HL-60 (cell line): ENCODE data around the gene TAF5L.
"Not testable (repeated sequence)": the region's sequence is repeated elsewhere in the genome, so short reads cannot be mapped to it uniquely, and the experiment has no call there.

Experiments used
- DNase-seq, 2 experiments: peaks; one replicate each; pipeline ENCODE4 v3.0.0-alpha.2; 2010 to 2020; ENCODE audit warnings: low read depth in 1 of 2, low spot score in 1 of 2
- H3K27ac ChIP-seq: fragments of 250-450 bp; sonication (Bioruptor Pico); replicated peaks from 2 replicates; pipeline ENCODE4 v1.5.1; 2020; ENCODE audit warnings: mild to moderate bottlenecking, moderate library complexity
- H3K27me3 ChIP-seq: fragments of 250-450 bp; sonication (Bioruptor Pico); 2 replicates; pipeline ENCODE4 v1.5.1; 2021; ENCODE audit warnings: mild to moderate bottlenecking, moderate library complexity; ENCODE audit not compliant: insufficient read depth, poor library complexity, severe bottlenecking
- H3K4me3 ChIP-seq: replicated peaks from 2 replicates; pipeline ENCODE4 v1.5.1; 2011; ENCODE audit warnings: mild to moderate bottlenecking, control low read depth, low read length; ENCODE audit not compliant: insufficient read depth
- GABPA ChIP-seq: IDR thresholded peaks from 2 replicates; pipeline ENCODE4 v1.6.1; 2012; ENCODE audit warnings: low read depth
- POLR2AphosphoS5 ChIP-seq: IDR thresholded peaks from 2 replicates; pipeline ENCODE4 v1.6.1; 2012; ENCODE audit warnings: low read depth
- SPI1 ChIP-seq: IDR thresholded peaks from 2 replicates; pipeline ENCODE4 v1.6.1; 2012; ENCODE audit warnings: low read depth, mild to moderate bottlenecking, borderline replicate concordance
- TF ChIP-seq, protein P1 (sequence below): IDR thresholded peaks from one replicate; pipeline ENCODE4 v1.5.1; 2011; ENCODE audit warnings: low read length, control low read depth, inconsistent platforms; ENCODE audit not compliant: insufficient read depth
- TF ChIP-seq, protein P2 (sequence below): IDR thresholded peaks from 2 replicates; pipeline ENCODE4 v1.6.1; 2012; ENCODE audit warnings: low read depth; ENCODE audit not compliant: insufficient replicate concordance

The TAF5L gene

DNA sequence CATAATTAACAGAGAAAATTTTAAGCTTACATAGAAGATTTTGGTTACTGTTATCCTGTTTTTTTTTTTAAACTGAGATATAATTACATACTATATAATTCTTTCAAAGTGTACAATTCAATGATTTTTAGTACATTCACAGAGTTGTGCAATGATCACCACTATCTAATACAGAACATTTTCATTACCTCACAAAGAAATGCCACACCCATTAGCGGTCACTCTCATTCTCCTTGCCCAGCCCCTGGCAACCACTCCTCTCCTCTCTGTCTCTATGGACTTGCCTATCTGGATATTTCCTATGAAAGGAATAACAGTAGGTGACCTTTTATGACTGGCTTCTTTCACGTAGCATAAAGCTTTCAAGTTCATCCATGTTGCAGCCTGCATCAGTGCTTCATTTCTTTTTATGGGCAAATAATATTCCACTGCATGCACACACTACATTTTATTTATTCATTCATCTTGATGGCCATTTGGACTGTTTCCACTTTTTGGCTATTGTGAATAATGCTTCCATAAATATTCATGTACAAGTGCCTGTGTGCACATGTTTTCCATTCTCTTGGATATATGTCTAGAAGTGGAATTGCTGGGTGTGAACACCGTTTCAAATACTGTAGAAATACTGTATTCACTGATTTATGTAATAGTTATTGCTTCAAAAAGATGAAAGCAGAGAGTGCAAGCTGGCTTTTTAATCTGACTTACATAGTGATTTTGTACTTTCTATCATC is 26.5 kb downstream of the TAF5L start:
- Histone ChIP-seq H3K4me3 (no peak overlapping the region), H3K27ac (no peak overlapping the region), H3K27me3 (no peaks in the 10 kb centered on the region)
- TF ChIP-seq GABPA, result no peak
- DNase-seq, result no peak

DNA sequence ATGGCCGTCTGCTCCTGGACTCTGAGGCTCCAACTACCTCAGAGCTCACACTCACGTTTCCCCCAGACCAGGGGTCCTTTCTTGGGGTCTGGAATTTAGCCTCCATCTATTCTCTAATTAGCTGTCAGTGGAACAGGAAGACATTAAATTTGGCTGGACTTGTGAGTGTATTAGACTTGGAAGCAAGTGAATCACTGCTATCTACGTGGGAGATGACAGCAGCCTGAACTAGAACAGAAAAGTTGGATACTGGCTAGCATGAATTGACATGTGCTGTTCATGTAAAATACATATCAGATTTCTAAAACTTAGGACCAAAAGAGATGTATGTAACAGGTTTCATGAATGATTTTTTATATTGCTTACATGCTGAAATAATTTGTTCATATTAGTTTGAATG is 28.0 kb downstream of the TAF5L start:
- no peak overlapping the region for H3K27ac ChIP-seq
- DNase-seq, result no peak
- no peaks in the 10 kb centered on the region for H3K27me3 ChIP-seq
- H3K4me3 ChIP-seq, result no peak overlapping the region
- TF ChIP-seq GABPA, result no peak
- TF ChIP-seq, protein P1, sequence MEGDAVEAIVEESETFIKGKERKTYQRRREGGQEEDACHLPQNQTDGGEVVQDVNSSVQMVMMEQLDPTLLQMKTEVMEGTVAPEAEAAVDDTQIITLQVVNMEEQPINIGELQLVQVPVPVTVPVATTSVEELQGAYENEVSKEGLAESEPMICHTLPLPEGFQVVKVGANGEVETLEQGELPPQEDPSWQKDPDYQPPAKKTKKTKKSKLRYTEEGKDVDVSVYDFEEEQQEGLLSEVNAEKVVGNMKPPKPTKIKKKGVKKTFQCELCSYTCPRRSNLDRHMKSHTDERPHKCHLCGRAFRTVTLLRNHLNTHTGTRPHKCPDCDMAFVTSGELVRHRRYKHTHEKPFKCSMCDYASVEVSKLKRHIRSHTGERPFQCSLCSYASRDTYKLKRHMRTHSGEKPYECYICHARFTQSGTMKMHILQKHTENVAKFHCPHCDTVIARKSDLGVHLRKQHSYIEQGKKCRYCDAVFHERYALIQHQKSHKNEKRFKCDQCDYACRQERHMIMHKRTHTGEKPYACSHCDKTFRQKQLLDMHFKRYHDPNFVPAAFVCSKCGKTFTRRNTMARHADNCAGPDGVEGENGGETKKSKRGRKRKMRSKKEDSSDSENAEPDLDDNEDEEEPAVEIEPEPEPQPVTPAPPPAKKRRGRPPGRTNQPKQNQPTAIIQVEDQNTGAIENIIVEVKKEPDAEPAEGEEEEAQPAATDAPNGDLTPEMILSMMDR, result no peak

DNA sequence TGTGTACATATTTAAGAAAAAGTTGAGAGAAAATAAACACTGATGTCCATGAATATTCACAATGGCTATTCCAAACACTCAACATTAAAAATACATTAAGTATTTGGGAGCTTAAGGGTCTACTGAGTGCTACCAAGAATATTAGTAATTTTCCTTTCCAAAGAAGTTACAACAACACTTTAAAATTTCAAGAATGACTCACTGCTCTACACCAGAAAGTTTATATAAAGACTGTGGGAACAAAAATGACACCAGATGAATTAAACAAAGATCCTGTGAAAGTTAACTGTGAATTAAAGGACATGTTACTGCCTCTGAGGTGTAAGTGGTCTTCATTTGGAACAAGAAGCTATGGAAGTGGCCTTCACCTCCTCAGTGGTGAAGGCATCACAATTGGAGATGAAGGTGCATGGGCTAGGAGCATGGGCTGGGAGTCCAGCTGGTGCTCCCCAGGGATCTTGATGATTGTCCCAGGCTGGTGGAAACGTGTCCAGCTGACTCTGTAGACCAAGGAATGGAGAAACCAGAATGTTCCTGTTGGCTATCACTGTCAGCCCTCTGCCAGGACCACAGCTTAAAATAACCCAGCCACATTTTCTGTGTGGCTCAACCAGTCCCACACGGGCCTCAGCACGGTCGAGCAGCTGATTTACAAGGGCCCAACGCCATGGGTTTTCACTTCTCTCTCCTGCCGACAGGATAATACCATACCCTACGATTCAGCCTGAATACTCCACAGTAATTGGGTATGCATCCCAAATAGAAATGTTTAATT is 28.8 kb downstream of the TAF5L start:
- Histone ChIP-seq H3K27ac (no peak overlapping the region), H3K27me3 (no peaks in the 10 kb centered on the region), H3K4me3 (no peak overlapping the region)
- TF ChIP-seq, protein P1, result no peak
- TF ChIP-seq POLR2AphosphoS5 (no peak), GABPA (no peak), SPI1 (no peak)
- TF ChIP-seq, protein P2, sequence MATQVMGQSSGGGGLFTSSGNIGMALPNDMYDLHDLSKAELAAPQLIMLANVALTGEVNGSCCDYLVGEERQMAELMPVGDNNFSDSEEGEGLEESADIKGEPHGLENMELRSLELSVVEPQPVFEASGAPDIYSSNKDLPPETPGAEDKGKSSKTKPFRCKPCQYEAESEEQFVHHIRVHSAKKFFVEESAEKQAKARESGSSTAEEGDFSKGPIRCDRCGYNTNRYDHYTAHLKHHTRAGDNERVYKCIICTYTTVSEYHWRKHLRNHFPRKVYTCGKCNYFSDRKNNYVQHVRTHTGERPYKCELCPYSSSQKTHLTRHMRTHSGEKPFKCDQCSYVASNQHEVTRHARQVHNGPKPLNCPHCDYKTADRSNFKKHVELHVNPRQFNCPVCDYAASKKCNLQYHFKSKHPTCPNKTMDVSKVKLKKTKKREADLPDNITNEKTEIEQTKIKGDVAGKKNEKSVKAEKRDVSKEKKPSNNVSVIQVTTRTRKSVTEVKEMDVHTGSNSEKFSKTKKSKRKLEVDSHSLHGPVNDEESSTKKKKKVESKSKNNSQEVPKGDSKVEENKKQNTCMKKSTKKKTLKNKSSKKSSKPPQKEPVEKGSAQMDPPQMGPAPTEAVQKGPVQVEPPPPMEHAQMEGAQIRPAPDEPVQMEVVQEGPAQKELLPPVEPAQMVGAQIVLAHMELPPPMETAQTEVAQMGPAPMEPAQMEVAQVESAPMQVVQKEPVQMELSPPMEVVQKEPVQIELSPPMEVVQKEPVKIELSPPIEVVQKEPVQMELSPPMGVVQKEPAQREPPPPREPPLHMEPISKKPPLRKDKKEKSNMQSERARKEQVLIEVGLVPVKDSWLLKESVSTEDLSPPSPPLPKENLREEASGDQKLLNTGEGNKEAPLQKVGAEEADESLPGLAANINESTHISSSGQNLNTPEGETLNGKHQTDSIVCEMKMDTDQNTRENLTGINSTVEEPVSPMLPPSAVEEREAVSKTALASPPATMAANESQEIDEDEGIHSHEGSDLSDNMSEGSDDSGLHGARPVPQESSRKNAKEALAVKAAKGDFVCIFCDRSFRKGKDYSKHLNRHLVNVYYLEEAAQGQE, result no peak
- no peak for DNase-seq

DNA sequence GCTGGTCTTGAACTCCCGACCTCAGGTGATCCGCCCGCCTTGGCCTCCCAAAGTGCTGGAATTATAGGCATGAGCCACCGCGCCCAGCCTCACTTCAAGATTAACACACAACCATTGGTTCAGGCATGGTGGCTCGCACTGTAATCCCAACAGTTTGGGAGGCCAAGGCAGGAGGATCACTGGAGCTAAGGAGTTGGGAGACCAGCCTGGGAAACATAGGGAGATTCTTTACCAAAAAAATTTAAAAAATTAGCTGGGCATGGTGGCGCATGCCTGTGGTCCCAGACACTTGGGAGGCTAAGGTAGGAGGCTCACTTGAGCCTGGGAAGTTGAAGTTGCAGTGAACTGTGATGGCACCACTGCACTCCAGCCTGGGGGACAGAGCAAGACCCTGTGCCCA is 30.0 kb downstream of the TAF5L start:
- not testable (repeated sequence) for DNase-seq, H3K27me3 ChIP-seq, H3K27ac ChIP-seq, H3K4me3 ChIP-seq

DNA sequence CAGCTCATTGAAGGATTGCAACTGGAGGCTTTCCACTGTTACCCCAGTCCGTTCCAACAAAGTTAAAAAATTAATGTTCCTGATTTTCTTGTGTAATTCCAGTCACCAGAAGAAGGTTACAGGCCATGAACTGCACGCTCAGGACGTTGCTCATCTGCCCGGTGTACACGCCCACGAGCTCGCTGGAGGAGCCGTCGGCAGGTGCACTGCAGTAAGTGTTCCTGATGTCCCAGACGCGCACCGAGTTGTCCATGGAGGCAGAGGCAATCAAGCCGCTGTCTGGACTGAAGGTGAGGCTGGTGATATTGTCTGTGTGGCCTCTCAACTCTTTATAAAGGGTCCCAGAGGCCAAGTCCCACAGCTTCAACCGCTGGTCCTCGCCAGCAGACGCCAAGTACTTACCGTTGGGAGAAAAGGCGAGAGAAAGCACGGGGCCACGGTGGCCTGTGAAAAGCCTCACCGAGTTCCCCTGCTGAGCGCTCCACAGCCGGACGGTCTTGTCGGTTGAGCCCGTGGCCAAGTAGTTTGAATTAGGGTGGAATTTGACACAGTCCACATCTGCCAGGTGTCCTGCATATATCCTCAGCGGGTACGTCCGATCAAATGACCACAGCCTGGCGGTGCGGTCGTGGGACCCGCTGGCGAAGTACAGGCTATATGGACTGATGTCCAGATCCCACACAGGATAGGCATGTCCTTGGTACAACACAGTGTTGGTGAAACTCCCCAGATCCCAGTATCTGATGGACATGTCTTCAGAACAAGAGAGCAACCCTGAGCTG is 31.5 kb downstream of the TAF5L start:
- TF ChIP-seq GABPA, result no peak
- TF ChIP-seq, protein P1, result no peak
- TF ChIP-seq, protein P2, result no peak
- no peak for TF ChIP-seq POLR2AphosphoS5
- TF ChIP-seq SPI1, result no peak
- H3K27me3 ChIP-seq, result no peaks in the 10 kb centered on the region
- H3K27ac ChIP-seq, result no peak overlapping the region
- no peak overlapping the region for H3K4me3 ChIP-seq
- DNase-seq, result no peak
